ENCODE measurements around the gene PLA2G2F.
"Not testable (repeated sequence)": the region's sequence is repeated elsewhere in the genome, so short reads cannot be mapped to it uniquely, and the experiment has no call there.

PLA2G2F gene

DNA sequence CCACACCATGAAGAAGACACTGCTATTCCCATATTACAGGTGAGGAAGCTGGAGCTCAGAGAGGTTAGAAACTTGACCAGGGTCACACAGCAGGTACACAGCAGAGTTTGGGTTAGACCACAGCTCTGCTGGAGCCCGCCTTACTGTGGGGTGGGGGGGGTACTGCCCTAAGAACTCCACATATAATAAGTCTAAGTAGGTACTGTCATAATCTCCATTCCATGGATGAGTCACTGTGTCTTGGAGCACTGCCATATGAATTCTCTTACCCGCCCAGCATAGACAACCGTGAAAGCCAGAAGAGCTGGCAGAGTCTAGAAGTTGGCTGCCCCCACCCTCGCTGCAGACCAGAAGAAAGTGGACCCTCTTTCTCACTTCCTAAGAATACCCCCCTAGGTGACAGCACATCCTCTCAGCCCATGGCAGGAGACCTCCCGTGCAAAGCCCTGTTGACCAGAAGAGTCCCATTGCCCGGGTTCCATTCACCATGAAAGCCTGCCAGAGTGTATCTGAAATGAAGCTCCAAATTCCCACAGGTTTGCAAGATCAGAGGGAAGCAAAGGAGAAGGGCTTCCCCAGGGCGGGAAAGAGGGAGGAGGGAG, 14.6 kb upstream of the PLA2G2F start:
- TF ChIP-seq POLR2A (IDR thresholded peaks at IDR 0.05; ENCODE audit: low read depth, low read length) = no peak
- DNase-seq (ENCODE audit: insufficient read length, low spot score) (peak; percentile 56), FAIRE-seq (no peak)

DNA sequence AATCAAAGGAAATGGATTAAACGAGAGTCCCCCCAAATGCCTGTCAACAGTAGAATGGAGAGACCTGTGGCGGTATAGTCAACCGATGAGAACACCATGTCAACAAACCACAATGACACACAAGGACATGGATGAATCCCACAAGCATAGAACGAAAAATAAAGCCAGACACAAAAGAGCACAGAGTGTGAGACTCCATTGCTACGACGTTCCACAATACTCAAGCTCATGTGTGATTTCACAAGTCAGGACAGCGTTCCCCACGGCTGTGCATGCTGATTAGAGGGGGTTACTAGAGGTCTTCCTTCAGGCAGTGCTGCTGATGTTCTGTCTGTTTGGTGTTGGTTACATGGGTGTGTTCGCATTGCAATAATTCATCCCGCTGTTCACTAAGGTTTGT, 14.0 kb upstream of the PLA2G2F start:
- FAIRE-seq (no peak), DNase-seq (ENCODE audit: insufficient read length, low spot score) (no peak)
- no peak for TF ChIP-seq POLR2A (IDR thresholded peaks at IDR 0.05; ENCODE audit: low read depth, low read length)

DNA sequence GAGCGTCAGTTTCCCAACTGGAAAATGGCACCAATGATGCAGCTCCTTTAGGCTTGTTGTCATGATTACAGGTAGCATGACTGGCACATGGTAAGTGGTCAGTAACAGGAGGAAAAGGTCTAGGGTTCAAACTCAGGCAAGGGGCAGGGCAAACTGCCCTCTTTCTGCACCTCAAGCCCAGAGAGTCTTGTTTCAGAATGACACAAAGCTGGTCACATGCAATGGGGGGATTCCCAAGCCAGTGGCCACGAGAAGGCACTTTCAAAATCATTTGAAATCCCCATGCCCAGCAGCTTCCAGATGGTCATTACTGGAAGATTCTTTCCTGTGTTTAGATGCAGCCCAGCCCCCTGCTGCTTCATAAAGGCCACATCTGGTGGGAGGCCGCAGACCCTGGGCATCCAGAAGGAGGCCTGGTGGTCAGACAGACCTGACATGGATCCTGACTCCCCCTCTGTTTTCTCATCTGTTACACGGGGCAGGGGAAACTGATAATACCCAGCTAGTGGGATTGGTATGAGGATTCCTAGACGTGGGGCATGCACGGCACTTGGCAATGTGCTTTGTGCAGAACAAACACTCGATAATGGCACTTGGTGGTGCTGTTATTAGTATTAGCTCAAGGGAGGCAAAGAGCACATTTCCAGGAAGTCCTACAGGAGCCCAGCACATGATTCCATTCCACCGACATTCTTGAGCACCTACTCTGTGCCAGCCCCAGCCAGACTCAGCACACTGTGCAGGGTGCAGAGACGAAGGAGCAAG, 12.9 kb upstream of the PLA2G2F start:
- FAIRE-seq (no peak), DNase-seq (ENCODE audit: insufficient read length, low spot score) (no peak)
- no peak for TF ChIP-seq POLR2A (IDR thresholded peaks at IDR 0.05; ENCODE audit: low read depth, low read length)

DNA sequence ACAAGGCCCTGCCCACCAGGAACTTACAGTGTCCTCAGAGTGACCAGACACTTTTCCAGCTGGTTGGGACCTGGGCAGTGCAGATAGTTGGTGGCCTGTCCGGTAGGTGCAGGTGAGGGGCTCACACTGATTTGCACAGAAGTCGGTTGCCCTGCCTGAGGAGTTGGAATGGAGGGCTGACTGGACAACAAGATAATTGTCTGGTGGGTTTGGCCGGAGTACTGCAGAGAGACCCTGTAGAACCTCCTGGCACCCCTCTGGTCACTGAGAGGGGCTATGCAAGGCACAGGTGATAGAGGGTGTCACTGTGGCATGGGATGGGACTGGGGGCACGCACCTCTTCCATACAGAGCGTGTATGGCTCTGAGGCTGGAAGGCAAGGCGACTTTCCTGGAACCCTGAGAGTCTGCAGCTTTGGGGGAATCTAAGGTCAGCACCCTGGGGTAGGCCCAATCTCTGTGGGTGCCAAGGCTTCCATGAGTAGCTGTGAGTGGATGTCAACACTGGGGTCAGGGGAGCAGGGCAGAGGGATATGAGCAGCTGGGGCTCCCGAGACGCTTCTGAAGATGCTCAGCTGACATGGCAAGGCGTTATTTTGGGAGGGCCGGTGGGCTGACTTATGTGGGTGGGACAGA, 12.2 kb upstream of the PLA2G2F start:
- DNase-seq (ENCODE audit: insufficient read length, low spot score) (no peak), FAIRE-seq (no peak)
- TF ChIP-seq POLR2A (IDR thresholded peaks at IDR 0.05; ENCODE audit: low read depth, low read length) = no peak

DNA sequence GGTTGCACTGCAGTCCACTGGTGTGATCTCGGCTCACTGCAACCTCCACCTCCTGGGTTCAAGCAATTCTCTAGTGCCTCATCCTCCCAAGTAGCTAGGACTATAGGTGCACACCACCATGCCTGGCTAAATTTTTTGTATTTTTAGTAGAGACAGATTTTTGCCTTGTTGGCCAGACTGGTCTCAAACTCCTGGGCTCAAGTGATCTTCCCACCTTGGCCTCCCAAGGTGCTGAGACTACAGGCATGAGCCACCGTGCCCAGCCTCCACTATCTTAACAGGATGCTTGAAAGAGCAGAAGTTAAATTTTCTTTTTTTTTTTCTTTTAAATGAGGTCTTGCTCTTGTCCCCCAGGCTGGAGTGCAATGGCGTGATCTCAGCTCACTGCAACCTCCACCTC, 8.6 kb upstream of the PLA2G2F start:
- FAIRE-seq; DNase-seq (ENCODE audit: insufficient read length, low spot score): not testable (repeated sequence)

DNA sequence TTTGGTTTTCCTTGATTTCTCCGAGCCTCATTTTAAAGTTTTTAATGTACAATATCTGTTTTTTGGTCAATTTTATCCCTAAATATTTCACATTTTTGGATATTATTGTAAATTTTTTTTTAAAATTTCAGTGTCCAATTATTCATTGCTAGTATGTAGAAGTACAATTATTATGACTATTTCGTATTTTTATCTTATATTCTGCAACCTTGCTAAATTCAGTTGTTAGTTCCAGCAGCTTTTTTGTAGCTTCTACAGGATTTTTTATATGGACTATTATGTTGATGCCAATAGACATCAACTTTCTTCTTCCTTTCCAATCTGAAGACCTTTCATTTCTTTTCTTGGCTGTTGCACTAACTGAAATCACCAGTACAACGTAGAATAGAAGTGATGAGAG, 4.1 kb upstream of the PLA2G2F start:
- no peak for FAIRE-seq
- TF ChIP-seq POLR2A (IDR thresholded peaks at IDR 0.05; ENCODE audit: low read depth, low read length) = no peak
- no peak for DNase-seq (ENCODE audit: insufficient read length, low spot score)

DNA sequence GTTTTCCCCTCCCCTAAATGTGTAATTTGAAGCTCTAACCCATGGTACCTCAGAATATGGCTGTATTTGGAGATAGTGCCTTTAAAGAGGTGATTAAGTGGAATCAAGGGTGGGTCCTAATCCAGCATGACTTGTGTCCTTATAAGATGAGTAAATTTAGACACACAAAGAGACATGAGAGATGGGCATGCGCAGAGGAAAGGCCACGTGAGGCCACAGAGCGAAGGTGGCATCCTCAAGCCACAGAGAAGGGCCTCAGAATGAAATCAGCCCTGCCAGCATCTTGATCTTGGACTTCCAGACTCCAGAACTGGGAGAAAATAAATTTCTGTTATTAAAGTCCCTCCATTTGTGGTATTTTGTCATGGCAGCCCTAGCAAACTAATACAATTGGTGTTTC, 2.9 kb upstream of the PLA2G2F start:
- no peak for TF ChIP-seq POLR2A (IDR thresholded peaks at IDR 0.05; ENCODE audit: low read depth, low read length)
- FAIRE-seq (no peak), DNase-seq (ENCODE audit: insufficient read length, low spot score) (no peak)

DNA sequence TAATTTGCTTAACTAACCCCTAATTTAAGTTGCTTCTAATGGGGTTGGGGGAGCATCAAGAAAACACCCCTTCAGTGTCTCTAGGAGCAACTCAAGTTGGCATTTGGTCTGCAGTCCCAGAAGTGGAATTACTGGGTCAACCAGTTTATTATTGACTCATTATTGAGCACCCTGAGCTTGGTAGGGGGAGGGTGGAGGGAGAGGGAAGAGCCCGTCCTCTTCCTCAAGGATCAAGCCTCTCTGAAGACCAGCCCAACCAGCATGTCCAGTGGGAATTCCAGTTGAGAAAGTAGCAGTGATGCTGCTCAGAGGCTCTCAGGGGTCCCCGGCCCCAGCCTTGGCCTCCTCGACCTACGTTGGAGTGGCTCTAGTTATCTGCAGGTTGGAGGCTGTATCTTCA, 2.1 kb upstream of the PLA2G2F start:
- TF ChIP-seq POLR2A (IDR thresholded peaks at IDR 0.05; ENCODE audit: low read depth, low read length) = no peak
- FAIRE-seq (no peak), DNase-seq (ENCODE audit: insufficient read length, low spot score) (no peak)

DNA sequence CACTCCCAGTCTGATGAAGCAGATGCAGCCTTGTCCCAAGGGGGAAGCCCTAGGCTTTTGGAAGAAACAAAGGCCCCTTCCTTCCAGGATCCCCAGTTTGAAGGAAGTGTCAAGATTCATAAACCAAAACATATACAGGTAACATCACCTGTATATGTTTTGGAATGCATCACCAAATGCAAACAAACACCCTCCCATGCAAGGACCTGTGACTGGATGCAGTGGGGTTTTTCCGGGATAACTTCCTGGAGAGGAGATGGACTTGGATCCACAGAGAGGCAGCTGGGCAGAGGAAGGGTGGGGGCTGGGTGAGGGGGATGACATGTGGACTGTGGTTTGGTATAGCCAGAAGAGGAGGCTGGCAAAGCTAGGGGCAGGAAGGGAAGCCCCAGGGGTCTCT, 1.5 kb upstream of the PLA2G2F start:
- no peak for DNase-seq (ENCODE audit: insufficient read length, low spot score)
- no peak for TF ChIP-seq POLR2A (IDR thresholded peaks at IDR 0.05; ENCODE audit: low read depth, low read length)
- FAIRE-seq = no peak

DNA sequence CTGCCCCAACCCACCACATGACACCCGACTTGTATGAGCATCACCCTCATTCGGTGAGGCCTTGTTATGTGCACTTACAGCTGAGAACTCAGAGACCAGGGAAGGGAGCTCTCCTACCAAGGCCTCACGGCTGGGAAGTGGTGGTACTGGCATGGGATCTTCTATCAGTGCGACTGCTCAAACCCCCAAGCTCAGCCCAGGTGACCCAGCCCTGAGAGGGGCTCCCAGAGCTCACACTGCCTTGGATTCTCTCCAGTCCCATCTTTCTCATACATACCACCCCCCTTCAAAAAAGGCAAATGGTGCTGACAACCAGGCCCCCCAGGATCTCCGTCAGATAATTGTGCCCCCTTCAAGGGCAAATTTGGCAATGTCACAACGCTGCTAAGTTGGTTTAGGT, 777 bp upstream of the PLA2G2F start:
- DNase-seq (ENCODE audit: insufficient read length, low spot score) (no peak), FAIRE-seq (no peak)
- no peak for TF ChIP-seq POLR2A (IDR thresholded peaks at IDR 0.05; ENCODE audit: low read depth, low read length)

DNA sequence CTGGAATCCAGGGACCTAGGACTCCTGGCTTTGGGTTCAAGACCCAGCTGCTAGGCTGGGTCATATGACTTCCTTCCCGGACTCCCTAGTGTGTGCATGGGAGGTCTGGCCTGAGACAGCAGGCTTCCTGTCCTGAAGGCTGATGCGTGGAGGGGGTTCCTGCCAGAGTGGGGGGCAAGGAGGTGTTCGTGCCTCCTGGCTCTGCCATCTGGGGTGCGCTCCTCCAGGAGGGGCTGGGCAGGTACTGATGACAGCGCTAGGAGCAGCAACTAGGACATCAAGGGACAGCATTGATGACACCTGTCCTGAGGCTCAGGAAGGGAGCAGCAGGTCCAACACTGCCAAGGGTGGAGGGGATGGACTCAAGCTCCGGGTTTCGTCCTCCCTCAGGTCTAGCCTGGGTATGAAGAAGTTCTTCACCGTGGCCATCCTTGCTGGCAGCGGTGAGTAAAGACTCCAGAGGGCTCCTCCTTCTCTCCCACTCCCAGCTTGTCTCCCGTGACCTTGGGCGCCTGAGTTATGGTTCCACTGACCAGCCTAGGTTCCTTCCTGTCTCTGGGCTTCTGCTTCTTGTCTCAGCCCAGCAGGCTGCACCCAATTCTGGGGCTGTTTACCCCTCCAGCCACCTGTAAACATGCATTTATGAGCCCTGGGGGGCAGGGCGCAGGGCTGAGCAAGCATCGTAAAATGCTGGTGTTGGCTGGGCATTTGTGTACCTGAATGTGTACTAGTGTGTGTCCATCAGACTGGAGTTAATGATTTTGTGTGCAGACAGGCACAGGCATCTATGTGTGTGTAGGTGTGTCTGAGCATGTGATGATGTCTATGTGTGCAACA, 871 bp downstream of the PLA2G2F start:
- no peak for TF ChIP-seq POLR2A (IDR thresholded peaks at IDR 0.05; ENCODE audit: low read depth, low read length)
- FAIRE-seq (no peak), DNase-seq (ENCODE audit: insufficient read length, low spot score) (no peak)

DNA sequence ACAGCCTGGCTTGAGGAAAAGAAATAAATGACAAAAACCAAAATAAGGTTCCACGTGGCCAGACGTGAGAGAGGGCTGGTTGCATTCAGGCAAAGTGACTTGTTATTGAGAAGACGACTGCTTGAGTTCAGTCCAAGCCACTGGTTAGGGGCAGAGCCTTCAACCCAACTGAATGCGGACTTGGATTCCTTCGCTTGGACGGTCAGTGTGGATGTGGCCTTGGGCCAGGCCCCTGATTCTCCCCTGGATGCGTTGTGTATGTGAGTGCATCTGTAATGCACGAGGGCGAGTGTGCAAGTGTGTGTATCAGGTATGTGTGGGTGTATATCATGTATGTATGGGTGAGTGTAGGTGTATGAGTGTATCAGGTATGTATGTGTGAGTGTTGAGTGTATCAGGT, 1.9 kb downstream of the PLA2G2F start:
- no peak for FAIRE-seq
- no peak for DNase-seq (ENCODE audit: insufficient read length, low spot score)
- TF ChIP-seq POLR2A (IDR thresholded peaks at IDR 0.05; ENCODE audit: low read depth, low read length) = no peak

DNA sequence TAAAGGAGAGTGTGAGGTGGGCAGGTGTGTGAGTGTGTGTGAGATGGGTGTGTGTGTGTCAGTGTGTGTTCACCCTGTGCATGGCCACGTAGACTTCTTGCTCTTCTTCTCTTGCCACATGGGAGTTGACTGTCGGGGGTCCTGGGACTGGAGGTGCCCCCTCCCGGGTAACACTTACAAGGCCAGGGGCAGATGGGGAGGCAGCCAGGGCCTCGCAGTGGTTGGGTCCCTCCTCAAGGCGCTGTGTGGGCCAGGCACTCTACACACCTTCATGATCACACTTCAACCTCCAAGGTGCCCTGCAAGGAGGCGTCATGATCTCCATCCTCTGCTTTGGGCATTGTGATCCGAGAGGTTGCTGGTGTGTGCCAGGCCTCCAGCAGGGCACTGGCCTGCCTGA, 2.3 kb downstream of the PLA2G2F start:
- FAIRE-seq = no peak
- no peak for DNase-seq (ENCODE audit: insufficient read length, low spot score)
- no peak for TF ChIP-seq POLR2A (IDR thresholded peaks at IDR 0.05; ENCODE audit: low read depth, low read length)

DNA sequence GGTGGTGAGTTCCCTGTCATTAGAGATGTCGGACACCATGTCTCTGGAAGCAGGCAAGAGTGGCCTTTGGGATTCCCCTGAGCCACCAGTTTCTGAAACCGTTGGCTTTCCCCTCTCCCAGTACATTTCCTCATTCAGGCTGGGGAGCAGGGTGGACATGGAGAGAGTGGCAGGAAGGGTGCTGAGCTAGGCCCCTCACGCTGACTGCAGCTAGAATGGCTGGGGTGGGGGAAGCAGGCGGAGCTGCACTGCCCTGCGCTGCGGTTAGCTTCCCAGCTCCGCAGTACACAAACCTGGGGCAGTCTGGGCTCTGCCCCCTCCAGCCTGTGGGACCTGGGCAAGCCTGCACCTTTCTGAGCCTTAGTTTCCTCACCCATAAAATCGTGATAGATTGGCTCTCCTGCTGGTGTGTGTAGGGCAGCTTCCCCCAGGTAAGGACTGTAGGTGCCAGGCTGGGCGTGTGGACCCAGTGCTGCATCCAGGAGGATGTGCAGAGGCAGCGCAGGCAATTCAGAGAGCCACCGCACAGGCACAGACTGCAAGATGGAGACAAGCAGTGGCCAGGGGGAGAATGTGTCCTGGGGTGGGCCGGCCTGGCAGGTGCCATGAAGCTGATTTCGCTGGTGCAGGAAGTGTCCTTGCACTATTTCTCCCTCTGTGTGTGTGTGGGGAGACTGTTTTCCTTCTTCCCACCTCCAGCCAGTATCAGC, 3.0 kb downstream of the PLA2G2F start:
- TF ChIP-seq POLR2A (IDR thresholded peaks at IDR 0.05; ENCODE audit: low read depth, low read length) = no peak
- FAIRE-seq (no peak), DNase-seq (ENCODE audit: insufficient read length, low spot score) (no peak)
